Kidney glomerular epithelial cell (primary cell): ENCODE data around the gene SLAMF9.

Experiments used
- DNase-seq: peaks from one replicate; lab custom pipeline; 2025; lab: John Stamatoyannopoulos, UW

SLAMF9 gene

DNA sequence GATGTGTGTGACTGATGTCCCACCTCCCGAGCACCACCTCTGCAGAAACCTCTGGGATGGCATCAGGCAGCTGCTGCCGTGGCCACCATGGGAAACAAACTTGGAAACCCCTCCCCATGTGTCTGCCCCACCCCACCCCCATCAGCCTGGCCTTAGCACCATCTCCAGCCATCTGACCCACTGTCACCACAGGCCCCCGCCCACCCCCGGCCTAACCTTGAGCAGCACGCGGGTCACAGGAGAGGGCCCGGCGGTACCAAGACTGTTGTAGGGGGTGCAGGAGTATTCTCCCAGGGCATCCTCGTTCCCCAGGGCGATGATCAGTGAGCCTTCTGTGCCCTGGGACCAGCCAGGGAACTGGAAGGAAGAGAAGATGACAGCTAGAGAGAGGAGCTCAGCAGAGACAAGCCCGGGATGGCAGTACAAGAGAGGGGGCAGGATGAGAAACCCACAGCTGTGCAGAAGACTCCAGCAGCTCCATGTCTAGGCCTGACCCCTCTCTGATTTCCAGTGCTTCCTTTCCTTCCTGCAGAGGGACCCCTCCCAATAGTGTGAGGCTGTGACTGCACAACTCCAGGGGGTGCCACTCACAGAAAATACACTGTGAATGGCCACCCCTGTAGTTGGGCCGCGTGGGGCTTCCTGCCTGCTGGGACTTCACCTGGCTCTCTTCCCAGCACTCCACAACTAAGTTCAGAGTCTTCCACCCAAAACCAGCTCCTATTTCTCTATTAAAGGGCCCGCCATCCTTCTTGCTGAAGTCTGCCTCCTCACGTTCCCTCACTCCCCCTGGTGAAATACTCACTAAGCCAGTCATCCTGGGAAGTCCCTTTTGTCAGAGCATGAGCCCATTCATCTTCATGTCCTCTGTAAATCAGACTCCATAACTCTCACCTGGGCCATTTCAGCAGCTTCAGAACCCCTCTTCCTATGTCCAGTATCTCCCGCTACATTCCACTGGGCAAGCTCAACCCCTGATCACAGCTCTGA lies 21.4 kb downstream of the SLAMF9 start:
- no peak for DNase-seq

DNA sequence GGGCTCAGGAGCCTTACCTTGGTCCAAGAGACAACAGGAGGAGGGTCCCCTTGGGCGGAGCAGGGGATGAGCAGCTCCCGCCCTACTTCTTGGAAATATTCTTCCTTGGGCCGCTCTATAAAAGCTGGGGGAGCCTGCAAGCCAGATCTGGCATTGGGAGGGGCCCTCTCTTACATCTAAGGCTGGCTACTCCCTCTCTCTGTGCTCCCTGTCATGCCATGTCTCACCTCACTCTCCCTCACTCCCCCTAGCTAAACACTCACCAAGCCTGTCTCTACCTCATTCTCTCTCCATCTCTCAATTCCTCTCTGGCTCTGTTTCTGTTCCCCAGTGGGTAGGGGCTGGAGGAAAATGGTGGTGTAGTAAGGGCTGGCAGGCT lies 22.3 kb downstream of the SLAMF9 start:
- DNase-seq, result no peak

DNA sequence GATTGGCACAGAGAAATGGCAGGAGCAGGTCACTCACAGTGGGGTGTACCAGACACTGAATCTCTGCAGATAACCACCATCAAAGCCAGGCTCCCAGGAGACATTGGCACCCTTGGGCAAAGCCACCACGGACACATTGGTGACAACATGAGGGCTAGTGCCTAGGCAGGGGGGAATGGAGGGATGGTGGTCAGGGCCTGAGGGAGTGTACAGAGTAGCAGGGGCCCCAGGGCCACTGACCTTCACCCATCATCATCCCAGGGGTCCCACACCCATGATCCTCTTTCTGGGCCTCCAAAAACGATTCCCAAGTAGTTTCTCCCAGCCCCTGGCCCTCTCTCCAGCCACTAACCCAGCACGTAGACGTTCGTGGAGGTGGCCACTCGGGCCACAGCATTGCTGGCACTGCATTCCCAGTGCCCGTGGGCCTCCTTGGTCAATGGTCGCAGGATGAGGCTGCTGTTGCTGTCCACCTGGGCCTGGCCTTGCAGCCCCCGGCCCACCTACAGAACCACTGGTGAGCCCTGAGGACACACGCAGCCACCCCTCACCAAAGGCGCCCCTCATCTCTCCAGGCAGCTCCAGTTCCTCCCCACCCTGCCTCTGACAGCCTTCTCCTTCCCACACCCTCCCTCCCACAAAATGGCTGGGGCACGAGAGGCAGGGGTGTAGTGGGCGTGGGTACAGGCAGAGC lies 22.8 kb downstream of the SLAMF9 start:
- DNase-seq, result no peak

DNA sequence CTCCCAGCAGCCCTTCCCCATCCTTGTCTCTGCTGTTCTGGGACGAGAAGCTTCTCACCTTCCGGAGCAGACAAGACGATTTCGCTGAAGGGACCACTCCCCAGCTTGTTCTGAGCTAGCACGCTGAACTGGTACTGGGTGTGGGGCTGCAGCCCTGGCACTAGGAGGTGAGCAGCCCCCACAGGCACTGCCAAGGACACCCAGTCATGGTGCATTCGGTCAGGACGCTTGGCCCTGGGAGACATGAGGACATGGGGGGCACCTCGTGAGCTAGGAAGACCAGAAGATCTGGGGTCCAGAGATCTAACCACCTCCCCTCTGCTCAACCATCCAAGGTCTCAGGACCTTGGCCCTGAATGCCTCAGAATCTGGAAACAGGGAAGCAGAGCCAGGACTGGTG lies 23.4 kb downstream of the SLAMF9 start:
- no peak for DNase-seq

DNA sequence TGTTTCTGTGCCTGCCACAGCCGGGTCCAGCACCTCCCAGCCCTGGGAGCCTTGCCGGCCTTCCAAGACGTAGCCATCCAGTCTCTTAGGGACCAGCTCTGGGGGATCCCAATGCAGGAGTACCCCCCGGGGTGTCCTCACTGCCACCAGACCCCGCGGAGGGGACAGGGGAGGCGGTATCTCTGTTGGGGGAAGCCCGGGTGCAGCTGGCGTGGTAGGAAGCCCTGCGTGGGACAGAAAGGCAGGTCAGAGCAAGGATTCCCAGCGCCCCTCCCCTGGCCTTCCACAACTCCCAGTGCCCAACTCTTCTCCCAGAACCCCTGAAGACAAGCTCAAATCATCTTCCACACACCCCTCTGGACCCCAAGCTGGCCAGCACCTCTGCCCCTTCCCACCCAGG lies 23.8 kb downstream of the SLAMF9 start:
- DNase-seq, result no peak

DNA sequence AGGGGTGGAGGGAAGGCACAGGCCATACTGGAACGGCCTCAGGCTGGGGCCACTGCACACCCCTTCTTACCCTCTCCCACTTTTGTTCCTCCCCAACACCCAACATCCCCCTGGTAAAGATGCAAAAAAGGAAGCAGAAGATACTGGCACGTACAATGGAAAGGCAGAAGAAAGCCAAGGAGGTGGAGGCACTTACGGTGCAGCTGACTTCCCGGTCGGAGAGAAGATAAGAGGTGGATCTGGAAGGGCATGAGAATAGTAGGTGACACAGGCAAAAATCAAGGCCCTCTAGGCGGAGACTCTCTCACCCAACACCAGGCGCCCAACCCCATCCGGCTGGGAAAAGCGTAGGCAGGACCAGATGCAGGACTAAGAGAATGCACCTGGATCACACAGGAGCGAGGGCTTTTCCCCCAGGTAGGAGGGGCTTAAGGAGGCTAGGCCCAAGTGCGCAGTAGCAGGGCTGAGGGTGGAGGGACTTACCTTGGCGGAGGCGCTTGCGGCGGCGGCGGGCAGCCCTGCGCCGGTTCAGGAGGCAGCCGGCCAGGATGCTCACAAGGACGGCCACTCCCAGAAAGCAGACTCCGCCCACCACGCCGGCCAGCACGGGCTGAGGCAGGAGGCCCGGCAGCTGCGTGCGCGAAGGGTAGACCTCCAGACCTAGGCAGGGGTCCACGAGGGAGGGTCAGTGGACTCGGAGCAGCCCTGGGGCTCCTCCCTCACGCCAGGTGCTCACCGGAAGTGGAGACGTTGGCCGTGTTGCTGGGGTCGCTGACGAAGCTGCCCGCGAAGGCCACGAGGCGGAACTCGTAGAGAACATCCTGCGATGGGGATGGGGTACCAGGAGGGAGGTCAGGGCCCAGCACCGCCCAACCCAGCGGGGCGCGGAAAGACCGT lies 24.6 kb downstream of the SLAMF9 start:
- DNase-seq, result no peak

DNA sequence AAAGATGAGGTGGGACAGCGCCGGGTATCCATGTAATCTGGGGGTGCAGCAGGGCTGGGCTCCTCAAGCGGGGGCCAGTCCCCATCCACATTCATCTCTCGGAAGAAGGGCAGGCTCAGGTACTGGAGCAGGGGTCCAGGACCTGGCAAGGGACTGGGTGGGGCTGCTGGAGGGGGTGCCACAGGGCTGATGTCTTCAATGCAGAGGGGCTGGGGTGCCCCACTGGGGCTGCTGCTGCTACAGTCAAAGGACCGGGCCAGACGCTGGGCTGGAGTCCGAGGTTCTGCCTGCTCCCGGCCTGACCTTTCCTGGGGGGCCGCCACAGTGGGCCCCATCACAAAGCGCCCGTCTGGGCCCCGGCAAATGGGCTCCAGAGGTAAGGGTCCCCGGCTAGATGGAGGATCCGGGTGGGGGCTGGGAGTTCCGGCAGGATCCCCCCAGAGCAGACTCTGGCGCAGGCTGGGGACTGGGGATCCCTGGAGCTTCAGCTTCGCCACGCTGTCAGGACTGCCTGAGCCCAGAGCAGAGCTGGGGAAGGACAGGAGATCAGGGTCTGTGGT lies 25.5 kb downstream of the SLAMF9 start:
- no peak for DNase-seq

DNA sequence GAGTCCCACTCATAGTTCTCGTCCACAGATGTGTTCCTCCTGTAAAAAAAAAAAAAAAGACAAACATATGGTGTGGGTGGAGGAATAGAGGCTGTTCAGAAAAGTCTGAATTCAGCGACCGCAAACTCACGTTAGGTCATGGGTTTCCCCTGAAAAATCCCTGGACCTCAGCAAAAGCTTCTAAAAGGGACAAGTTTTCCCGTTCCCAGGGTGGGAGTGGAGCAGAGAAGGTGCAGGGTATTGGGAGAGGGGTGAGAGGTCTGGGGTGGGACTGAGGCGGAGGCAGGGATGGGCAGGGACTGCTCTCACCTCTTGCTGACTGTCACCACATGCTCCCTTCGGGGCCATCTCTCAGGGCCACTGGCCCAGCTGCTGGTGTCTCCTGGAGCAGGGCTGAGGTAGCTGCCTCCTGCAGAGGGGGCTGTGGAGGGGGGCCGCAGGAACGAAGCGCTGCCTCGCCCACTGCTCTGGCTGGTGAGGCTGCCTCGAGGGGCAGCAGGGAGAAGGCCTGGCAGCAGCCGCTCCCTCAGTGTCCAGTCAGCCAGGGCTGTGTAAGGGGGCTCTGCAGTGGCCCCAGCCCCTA lies 26.1 kb downstream of the SLAMF9 start:
- DNase-seq, result no peak

DNA sequence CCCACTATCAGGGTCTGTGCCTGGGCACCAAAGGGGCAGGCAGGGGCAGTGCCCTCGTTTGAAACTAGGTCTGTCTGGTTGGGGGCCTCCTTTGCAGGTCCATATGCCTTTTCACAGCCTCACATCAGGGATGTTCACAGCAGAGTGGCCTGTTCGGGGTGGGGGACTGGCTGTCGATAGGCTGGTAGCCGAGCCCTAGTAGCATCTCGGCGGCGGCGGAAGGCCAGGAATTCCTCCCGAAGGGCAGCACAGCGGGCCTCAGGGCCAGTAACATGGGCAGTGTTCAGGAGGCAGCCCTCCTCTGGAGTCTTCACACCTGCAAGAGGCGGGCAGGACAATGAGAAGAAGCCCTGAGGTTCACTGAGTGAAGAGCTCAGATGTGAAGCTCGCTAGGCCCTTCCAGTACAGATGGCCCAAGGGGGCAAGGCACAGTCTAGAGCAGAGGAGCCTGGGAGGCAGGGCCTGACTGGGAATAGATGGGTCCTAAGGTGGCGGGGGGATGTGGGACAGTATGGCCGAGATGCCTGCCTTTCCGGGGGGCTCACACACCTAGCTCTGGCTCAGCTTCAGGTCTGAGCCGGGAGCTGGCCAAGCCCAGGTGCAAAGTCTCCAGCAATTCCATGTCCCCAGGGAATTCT lies 26.7 kb downstream of the SLAMF9 start:
- no peak for DNase-seq

DNA sequence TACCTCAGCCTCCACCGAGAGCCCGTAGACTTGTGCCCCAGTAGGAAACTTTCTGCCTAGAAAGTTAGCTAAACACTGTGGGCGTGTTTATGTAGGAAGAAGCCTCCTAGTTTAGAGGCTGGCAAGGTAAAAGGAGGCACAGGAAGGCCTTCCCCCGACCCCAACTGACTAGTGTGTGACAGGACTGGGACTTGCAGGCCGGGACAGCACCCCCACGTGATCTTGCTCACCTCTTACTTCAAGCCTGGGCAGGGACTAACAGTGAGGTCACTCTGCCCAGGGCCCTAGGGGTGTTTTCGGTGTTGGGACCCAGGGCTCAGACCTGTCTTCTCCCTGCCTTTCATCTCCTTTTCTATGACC lies 28.3 kb downstream of the SLAMF9 start:
- DNase-seq, result no peak

DNA sequence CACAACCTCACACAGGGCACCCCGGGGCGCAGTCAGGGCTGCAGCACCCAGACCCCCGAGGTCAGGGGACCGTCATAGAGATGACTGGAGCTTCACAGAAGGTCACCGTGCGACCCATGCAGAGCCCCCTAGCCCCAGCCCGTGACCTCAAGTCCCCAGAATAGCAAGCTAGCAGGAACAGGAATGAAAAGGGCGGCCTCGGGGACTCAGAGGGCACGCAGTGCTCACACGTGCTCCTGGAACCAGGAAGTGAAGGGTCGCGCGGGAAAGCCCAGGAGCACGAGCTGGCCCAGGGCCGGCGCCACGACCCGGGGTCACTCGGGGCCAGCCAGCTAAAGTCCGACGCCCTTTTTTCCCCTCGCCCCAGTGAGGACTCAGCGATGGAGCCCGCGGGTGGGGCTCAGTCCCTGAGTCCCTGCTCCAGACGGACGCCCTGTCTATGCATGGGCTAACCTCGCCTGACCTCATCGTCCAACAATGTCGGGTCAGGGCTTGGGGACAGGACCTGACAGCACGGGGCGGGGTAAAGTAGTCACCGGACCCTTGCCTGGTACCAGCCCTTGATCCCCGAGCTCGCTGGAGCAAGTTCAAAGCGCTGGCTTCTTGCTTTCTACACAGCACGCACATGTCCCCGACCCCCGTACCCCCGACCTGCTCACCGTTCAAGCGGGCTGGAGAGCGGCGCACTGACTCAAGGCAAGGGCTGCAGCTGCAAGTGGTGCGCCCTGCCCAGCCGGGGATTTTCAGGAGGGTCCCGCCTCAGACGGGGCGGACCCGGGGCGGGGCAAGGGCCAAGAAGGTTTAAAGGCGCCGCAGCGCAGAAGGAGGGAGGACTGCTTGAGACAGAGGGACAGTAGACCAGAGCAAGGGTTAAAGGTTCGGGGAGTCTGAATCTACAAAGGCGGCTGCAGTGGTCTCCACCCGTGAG lies 29.0 kb downstream of the SLAMF9 start, which contains the start of gene TAGLN2:
Gene TAGLN2 (minus strand): TSS at position 717 of the 928 bp plus-strand sequence. CDS start 4,998 bp downstream, outside the sequence.
- peak; percentile 93 for DNase-seq

DNA sequence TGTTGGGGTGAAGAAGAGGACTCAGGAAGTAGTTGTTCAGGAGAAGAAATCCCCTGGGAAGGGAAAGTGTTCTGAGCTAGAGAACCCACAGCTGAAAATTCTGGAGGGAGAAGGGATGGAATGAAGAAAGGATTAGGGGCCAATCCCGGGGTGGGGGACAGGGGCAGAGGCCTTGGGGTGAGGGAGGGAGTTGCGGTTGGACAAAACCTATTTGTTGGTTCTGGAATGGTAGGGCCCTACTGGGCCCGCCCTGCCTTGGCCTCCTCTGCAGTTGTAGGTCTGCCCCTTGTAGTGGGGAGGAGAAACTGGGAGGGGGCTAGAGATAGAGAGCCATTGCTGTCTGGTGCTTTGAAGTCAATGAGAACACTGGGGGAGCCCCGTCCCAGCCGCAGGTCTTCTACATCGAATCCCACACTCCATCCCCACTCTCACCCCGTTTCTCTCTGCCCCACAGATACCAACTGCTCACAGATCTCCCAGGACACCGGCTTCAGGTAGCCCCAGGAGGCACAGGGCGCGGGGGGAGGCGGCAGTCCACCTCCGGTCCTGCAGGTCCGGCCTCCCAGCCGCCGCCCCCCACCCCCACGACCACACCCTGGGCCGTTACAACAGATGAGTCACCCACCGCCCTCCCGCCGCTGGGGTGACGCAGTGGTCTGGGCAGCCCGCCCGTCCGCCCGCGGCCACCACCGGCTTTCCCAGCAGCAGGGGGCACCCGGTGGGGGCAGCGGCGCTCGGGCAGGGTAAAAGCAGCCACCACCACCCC lies 29.8 kb downstream of the SLAMF9 start:
- peak; percentile 85 for DNase-seq

DNA sequence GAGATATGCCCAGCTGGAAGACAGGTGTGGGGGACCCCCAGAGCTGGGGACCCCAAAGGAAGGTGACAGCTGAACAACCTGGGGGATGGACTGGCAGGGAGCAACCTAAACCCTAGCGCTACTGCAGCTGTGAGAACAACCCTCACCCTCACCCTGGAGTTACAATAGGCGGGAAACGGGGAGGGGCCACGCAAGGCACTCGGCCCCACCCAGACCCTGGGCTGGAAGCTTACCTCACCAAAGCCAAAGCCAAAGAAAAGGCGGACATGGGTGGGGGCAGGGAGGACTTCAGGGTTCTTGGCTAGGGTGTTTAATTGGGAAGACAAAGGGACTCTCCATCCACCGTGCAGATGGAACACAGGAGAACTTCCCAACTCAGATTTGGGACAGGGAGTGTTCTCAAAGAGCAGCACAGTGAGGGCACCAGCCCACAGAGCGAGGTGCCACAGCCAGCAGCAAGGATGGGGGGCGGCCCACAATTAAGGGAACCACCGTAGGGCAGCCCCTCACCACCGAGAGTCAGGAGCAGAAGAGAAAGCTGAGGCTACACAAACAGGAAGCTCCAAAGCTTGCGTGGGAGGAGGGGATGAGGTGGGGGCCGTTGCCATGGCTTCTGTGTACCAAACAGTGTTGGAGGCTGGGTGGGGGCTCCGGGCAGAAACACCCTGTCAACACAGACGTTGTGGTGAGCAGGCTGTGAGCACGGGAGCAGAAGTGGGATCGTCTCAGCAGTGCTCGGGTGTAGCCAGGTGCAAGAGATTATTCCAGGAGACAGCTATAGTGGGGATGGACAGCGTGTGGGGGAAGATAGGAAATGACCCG lies 30.6 kb downstream of the SLAMF9 start:
- DNase-seq, result peak; percentile 80

DNA sequence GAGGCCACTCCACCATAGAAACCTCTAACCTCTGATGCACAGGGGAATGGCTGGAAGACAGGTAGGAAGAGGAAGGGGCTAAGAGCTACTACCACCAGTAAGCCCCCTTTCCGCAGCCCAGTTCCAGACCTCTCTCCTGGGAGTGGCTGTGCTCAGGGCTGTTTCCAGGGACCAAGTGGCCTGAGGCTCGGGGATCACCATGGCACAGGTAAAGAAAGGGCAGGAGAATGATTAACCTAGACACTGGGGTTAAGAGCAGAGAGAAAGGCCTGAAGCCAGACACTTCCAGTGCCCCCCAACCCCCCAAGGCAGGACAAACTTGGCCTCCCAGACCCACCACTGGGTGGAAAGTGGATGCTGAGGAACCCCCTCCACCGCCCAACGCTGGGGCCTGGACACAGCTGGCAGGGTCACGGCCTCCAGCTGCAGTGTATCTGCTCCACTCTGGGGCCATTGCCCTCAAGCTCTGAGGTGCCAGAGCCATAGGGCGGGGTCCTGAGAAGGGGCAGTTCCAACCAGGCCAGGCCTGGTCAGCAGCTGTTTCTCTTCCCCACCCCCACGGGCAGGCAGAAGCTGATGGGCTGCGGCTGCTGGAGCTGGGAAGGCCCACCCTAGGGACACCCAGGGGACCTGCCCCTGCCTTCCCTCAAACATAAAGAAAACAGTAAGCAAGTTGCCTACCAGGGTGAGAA lies 31.4 kb downstream of the SLAMF9 start:
- DNase-seq, result no peak

DNA sequence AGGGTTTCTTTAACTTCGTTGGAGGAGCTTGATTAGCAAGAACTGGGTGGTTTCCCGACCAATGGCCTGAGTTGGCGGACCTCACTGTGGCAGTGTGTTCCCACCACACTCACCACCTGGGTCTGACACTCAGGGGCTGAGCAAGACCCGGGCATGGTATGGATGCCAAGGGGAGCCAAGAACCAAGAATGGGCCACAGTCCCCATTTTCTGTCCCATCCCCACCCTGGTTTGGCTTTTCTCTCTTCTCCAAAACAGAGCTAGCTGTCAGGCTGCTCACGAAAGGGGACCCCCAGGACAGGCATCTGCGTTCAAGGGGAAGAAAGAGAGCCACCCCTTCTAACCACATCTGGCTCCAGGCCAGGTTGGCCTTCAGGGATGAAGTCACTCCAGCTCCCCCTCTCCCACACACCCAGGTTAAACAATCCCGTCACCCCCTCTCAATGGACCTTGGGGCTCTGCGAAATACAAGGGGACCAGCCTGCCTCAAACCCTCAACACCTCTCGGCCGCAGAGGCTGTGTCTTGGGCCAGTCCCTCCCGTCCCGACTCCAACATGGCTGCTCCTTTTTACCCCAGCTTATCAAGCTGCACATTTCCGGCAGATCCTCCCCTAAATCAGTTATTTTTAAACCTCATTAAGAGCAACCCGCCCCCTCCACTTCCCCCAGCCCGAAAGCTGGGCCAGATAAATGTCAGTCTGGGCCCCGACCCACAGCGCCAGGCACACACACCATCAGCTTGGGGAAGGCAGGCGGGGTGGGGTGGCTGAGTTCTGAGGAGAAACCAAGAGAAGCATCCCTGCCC lies 32.1 kb downstream of the SLAMF9 start:
- no peak for DNase-seq

DNA sequence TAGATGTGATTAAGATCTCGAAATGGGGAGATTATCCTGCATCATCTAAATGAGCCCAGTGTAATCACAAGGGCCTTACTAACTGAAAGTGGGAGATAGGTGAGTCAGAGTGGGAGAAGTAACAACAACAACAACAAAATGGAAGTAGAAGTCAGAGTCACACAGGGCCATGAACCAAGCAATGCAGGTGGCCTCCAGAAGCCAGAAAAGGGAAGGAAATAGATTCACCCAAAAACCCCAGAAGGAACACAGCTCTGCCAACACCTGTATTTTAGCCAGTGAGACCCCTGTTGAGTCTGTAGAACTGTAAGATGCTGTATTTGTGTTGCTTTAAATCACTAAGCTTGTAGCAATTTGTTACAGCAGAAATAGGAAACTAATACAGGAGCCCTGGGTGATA lies 32.8 kb downstream of the SLAMF9 start:
- peak; percentile 24 for DNase-seq

DNA sequence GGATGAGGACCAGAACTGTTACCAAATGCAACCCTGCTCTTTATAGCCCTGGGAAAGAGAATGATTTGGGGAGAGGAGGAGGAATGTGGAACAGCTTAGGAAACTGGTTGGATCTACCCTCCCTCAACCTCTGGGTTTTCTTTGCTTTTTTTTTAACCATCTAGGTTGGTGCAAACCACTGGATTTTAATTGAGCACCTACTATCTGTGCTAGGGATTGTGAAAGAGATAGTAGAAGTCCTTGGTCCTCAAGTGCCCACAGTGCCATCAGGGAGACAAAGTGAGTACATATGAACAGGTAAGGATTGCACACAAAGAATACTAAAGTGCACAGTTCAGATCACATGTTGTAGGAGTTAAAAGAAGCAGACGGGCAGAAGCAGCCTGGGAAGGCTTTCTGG lies 33.4 kb downstream of the SLAMF9 start:
- DNase-seq, result no peak
